RWPE1 (cell line): Measurements from ENCODE around the gene ARHGEF3.

Experiments used
- CTCF ChIA-PET: fragments of 350-600 bp; sonication (Branson Sonifier 250); formaldehyde crosslinking; extraction: SDS; loops from one replicate; lab custom pipeline; 2021; lab: Yijun Ruan, JAX
- POLR2A ChIA-PET: fragments of 400-600 bp; formaldehyde crosslinking; extraction: SDS; loops from one replicate; lab custom pipeline; 2020; ENCODE audit warnings: antibody characterized with exemption; ENCODE audit not compliant: low non-redundant PET; lab: Yijun Ruan, JAX
- DNase-seq: peaks from one replicate; pipeline ENCODE4 v3.0.0; 2012; ENCODE audit warnings: low spot score
- H3K27ac ChIP-seq: fragments of 450-650 bp; 2 replicates; pipeline ENCODE4 v1.5.1; 2017
- CTCF ChIP-seq: fragments of 450-650 bp; conservative IDR thresholded peaks from 2 replicates; pipeline ENCODE4 v1.5.1; 2017; ENCODE audit warnings: low read depth, mild to moderate bottlenecking

The ARHGEF3 gene

GRCh38 chr3:56780936-56781335, 20.8 kb downstream of the ARHGEF3 start:
- CTCF ChIA-PET = interaction anchor here (0.7 kb wide), 1 partner anchor 199 kb away, joined by 3 read pairs; no protein-coding TSS in a partner anchor
- no peak for TF ChIP-seq CTCF
- no peak for DNase-seq
- no peak overlapping the region for H3K27ac ChIP-seq
- POLR2A ChIA-PET = no interaction called here

GRCh38 chr3:56778893-56779292, 22.9 kb downstream of the ARHGEF3 start:
- no peak overlapping the region for H3K27ac ChIP-seq
- ChIA-PET CTCF (no interaction called here), POLR2A (no interaction called here)
- no peak for DNase-seq
- TF ChIP-seq CTCF = no peak

GRCh38 chr3:56776556-56776950, 25.2 kb downstream of the ARHGEF3 start:
- ChIA-PET POLR2A (no interaction called here), CTCF (no interaction called here)
- H3K27ac ChIP-seq = no peak overlapping the region
- no peak for TF ChIP-seq CTCF
- DNase-seq = no peak

DNA sequence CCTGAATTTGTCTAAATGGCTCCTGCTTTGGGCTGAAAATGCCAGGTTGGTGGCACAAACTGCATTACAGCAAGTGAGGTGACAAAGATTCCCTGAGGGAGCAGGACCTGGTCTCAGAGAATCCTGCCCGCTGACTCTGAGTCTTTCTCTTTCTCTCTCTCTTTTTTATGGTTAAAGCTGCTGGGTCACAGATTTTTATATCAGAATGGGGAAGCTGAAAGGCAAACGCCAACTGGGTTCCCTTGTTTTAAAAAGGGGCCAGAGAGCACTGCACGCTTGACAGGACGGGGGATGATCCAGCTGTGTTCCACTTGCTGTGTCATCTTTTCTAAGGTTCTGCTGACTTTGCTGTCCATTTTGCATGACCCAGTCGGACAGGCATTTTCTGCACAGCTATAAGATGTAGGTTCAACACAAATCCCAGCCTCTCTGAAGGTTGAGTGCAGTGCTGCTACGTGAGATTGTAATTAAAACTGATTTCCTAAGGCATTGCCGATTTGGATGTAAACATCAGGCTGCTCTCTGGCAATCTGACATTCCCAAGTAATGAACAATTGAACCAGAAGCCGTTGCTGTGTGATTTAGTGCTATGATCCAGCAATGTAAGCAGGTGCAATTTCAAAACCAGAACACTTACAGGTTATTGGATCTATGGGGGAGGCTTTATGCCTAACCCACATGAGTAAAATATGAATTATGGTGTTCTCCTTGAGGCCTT, 25.8 kb downstream of the ARHGEF3 start:
- ChIA-PET CTCF (interaction anchor here (0.7 kb wide), 1 partner anchor 1308 kb away, joined by 4 read pairs; no protein-coding TSS in a partner anchor), POLR2A (interaction anchor here (0.7 kb wide), 1 partner anchor 30 kb away, joined by 4 read pairs; no protein-coding TSS in a partner anchor)
- H3K27ac ChIP-seq = no peak overlapping the region
- no peak for DNase-seq
- no peak for TF ChIP-seq CTCF

DNA sequence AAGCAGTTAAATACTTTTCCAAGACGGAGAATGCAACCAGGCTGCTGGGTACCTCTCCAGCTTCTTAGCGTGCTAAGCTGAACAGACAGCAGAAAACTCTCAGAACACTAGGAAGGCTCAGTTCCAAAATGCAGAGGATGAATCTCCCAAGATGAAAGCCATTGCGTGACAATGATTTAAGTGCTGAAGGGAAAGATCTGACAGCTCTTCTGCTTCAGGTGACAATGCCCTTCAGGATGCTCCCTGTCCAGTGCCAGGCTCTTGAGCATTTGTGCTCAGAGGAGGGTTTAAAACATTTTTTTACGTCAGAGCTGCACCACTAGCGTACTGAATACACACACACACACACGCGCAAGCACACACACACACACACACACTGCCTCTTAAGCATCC, 26.3 kb downstream of the ARHGEF3 start:
- CTCF ChIA-PET = interaction anchor here (0.7 kb wide), 1 partner anchor 1307 kb away, joined by 4 read pairs; no protein-coding TSS in a partner anchor

DNA sequence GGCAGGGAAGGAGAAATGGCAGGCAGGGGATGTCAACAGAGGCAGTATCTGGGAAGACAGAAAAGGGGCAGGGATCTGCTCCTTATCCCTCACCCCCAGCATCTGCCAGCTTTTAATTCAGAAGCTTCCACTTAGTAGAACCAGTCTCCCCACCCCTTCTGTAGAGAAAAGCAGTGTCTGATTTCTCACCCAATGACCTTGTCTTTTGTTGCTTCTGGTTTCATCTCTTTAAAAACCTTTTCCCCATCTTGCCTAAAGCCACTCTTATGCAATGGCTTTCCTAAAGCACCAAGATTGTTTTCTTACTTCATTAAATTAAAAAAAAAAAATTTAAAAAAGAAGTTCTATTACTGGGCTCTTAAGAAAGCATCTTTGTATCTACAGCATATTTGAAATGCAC, 27.8 kb downstream of the ARHGEF3 start:
- H3K27ac ChIP-seq = no peak overlapping the region
- TF ChIP-seq CTCF = no peak
- POLR2A ChIA-PET = no interaction called here
- CTCF ChIA-PET = no interaction called here
- DNase-seq = no peak

More for the DNA sequence above, 26.3 kb downstream of the ARHGEF3 start:
- POLR2A ChIA-PET = interaction anchor here (0.7 kb wide), 1 partner anchor 31 kb away, joined by 4 read pairs; no protein-coding TSS in a partner anchor
- no peak for DNase-seq
- H3K27ac ChIP-seq = no peak overlapping the region
- TF ChIP-seq CTCF = no peak
